Measurements from ENCODE around the gene TYSND1.

DNA sequence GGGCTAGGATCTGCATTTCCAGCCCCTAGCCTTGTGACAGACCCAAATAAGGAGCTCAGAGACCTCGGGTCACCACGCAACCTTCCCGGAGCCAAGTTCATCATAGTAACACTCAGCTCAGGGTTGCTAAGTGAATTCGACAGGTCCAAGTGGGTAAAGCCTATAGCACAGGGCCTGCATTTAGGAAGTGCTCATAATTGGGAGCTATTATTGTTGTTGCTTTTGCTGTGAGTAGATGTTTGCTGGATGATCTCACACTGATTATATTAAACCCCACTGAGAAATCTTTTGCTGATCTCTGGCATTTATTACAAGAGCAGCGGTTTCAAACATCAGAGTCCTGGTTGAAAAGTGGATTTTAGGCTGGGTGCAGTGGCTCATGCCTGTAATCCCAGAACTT, 44.1 kb upstream of the TYSND1 start:
- TF ChIP-seq, protein P1, sequence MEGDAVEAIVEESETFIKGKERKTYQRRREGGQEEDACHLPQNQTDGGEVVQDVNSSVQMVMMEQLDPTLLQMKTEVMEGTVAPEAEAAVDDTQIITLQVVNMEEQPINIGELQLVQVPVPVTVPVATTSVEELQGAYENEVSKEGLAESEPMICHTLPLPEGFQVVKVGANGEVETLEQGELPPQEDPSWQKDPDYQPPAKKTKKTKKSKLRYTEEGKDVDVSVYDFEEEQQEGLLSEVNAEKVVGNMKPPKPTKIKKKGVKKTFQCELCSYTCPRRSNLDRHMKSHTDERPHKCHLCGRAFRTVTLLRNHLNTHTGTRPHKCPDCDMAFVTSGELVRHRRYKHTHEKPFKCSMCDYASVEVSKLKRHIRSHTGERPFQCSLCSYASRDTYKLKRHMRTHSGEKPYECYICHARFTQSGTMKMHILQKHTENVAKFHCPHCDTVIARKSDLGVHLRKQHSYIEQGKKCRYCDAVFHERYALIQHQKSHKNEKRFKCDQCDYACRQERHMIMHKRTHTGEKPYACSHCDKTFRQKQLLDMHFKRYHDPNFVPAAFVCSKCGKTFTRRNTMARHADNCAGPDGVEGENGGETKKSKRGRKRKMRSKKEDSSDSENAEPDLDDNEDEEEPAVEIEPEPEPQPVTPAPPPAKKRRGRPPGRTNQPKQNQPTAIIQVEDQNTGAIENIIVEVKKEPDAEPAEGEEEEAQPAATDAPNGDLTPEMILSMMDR (IDR thresholded peaks at IDR 0.05) = no peak
- TF ChIP-seq POLR2A (IDR thresholded peaks at IDR 0.05) (no peak), EP300 (IDR thresholded peaks at IDR 0.05) (no peak), POLR2AphosphoS5 (IDR thresholded peaks at IDR 0.05) (no peak)
